Measurements from ENCODE around the gene ABHD12.

- TF ChIP-seq, protein P1, sequence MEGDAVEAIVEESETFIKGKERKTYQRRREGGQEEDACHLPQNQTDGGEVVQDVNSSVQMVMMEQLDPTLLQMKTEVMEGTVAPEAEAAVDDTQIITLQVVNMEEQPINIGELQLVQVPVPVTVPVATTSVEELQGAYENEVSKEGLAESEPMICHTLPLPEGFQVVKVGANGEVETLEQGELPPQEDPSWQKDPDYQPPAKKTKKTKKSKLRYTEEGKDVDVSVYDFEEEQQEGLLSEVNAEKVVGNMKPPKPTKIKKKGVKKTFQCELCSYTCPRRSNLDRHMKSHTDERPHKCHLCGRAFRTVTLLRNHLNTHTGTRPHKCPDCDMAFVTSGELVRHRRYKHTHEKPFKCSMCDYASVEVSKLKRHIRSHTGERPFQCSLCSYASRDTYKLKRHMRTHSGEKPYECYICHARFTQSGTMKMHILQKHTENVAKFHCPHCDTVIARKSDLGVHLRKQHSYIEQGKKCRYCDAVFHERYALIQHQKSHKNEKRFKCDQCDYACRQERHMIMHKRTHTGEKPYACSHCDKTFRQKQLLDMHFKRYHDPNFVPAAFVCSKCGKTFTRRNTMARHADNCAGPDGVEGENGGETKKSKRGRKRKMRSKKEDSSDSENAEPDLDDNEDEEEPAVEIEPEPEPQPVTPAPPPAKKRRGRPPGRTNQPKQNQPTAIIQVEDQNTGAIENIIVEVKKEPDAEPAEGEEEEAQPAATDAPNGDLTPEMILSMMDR (conservative IDR thresholded peaks at IDR 0.05; ENCODE audit: low read depth, low read length), result no peak
- TF ChIP-seq EZH2 (IDR thresholded peaks at IDR 0.05; ENCODE audit: borderline replicate concordance, low read depth, low read length, poor library complexity, severe bottlenecking), result no peak
These were observed 75.0 kb downstream of the ABHD12 start for GRCh38 chr20:25315418-25316210.

Data from A673 (cell line).